ENCODE data around the gene PIKFYVE.
"Not testable (repeated sequence)": the region's sequence is repeated elsewhere in the genome, so short reads cannot be mapped to it uniquely, and the experiment has no call there.

The PIKFYVE gene

DNA sequence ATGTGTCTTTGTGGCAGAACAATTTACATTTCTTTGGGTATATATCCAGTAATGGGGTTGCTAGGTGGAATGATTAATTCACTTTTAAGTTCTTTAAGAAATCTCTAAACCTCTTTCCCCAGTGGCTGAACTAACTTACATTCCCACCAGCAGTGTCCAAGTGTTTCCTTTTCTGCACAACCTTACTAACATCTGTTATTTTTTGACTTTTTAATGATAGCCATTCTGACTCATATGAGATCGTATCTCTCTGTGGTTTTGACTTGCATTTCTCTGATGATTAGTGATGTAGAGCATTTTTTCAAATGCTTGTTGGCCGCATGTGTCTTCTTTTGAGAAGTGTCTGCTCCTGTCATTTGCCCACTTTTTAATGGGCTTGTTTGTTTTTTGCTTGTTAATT, 97.4 kb downstream of the PIKFYVE start:
- peak; percentile 53 for DNase-seq

DNA sequence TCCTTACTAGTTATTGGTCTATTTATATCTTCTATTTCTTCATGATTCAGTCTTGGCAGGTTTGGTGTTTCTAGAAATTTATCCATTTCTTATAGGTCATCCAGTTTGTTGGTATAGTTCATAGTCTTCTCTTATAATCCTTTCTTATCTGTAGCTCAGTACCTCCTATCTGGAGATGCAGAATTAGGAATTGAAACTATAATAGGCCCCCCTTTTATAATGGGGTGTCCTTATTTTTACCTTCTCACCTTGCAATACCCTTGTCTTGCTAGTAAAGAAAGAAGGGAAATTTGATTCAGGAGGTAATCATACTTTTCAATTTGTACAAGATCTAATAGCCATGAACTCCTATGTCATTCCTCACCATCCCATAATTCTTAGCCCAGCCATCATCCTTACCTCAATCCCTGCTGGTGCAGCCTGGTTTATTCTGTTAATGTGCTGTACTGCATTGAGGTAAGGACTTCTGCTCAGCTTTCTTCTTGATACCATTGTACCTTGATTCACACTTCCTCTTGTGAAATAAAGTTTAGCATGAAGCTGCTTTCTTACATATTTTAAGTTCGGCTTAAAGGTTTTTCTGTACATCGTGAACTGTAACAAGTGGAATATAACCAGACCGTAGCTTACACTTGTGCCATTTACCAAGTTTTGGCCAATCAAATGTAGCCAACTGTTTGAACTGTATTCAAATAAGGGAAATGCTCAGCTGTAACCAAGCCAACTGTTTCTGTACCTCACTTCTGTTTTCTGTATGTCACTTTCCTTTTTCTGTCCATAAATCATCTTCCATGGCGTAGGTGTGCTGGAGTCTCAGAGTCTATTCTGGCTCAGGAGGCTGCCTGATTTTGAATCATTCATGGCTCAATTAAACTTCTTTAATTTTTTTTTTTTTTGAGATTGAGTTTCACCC, 100.4 kb downstream of the PIKFYVE start:
- DNase-seq: no peak

DNA sequence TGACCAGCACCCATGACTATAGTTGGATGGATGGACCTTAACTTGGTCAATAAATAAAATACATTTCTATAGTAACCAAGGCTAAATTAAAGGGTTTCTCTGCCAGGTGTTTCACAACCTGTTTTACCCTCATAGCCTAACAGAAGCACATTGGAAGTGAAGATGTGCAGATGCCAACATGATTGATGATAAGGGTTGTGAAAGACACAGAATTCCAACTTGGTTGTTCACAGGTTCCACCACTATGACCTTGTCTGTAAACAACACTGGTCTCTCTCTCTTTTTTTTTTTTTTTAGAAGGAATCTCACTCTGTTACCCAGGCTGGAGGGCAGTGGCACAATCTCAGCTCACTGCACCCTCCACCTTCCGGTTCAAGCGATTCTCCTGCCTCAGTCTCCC, 103.0 kb downstream of the PIKFYVE start:
- peak; percentile 67 for DNase-seq

DNA sequence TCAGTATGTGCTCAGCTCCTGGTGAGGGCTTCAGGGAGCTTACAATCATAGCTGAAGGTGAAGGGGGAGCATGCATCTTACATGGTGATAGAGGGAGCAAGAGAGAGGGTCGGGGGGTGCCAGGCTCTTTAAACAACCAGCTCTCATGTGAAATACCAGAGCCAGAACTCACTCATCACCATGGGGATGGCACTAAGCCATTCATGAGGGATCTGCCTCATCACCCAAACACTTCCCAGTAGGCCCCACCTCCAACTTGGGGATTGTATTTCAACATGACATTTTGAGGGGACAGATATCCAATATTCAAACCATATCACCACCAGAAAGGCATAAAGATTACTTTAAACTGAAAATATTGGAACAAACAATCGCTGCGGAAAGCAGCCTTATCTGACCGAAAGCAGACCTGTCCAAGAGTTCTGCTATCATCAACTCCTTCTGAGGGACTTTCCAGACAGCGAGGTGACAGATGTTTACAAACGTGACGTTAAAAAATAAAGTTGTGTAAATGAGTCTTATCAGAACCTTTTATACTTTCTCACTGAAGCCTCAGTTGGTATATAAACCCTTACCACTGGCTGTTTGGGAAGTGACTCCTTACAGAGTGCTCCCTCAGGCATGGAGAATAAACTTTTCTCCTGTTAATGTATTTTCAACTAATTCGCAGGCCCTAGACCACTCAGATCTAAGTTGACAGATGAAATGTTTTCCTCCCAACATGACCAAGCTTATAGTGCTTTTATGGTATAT, 105.0 kb downstream of the PIKFYVE start:
- peak; percentile 3 for DNase-seq

DNA sequence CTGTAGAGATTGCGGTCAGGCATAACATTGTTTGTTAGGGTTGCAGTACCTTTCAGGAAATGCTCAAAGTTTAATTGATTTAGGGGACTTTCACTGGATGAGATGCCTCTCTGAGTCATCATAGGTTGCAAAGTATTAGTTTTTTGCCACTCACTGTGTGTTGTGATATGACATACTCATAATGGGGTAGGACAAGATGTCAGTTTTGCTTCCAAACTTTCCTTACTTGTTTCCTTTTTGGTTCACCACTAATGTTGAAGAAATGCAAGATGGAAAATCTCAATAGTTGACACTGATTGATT, 105.5 kb downstream of the PIKFYVE start:
- DNase-seq: no peak

DNA sequence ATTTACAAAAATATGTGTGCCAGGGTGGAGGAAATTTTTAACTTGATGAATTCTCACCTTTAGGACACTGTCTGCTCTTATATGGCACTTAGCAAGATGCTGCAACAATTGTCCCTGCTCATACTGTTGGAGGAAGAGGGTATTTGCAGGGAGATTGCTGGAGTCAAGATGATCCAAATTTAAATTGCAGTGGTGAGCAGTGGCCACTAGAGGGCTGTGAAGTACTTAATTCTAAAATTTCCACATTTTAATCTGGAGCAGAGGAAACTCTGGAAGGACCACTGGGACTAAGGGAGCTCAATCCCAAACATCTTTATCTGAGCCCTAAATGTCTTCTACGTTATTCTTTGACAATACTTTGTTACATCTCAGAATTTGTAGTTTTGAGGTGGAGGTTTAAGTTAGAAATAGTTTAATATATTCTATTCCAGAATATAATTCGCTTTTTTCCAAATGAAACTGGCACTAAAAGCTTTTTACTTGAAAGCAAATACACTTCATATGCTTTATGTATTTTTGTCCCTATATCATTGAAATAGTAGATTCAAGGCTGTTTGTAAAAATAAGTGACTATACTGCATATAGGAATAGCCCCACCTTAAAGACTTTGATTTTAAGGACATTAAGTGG, 107.5 kb downstream of the PIKFYVE start:
- no peak for DNase-seq

DNA sequence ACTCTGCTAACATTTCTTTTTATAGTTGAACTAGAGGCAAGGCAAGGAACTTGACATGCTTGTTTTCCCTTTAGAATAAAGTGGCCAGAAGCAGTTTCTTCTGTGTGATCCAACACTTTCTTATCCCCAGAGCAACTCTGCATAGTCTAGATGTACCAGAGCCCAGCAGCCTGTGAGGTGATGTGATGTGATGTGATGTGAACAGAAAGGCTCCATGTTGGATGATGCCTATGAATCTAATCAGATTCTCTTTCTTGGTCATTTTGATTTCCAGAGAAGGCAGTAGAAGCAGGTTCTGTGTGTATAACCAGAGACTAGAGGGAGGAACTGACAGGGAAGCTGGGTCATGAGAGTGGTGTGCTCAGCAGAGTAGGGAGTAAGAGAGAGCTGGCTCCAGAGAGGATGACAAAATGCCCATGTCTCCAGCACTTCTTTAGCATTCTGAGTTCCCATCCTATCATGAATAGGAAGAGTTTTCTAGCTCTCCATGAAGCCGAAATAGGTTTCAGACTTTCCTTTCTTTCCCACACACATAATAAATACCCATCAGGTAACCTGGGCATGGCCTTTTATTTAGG, 109.5 kb downstream of the PIKFYVE start:
- no peak for DNase-seq

DNA sequence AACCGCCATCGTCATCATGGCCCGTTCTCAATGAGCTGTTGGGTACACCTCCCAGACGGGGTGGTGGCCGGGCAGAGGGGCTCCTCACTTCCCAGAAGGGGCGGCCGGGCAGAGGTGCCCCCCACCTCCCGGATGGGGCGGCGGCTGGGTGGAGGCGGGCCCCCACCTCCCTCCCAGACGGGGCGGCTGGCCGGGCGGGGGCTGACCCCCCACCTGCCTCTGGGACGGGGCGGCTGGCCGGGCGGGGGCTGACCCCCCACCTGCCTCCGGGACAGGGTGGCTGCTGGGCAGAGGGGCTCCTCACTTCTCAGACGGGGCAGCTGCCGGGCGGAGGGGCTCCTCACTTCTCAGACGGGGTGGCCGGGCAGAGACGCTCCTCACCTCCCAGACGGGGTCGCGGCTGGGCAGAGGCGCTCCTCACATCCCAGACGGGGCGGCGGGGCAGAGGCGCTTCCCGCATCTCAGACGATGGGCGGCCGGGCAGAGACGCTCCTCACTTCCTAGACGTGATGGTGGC, 111.3 kb downstream of the PIKFYVE start:
- DNase-seq: not testable (repeated sequence)

DNA sequence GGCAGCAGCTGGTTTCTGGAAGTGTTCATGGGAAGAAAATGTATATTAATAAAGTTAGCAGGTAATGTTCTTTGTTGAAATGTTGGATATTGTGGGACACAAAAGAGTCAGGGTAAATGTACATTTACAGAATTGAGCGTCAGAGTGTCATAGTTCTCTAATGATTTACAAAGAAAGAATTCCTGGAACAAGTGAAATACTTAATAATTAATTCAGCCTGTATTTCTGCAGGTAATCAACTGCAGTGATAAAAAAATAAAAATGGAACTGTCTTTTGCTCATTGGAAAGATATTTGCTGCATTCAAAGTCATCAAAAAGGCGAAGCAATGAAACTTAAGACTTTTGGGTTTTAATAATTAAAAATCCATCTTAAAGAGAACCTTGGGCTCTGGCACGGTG, 113.1 kb downstream of the PIKFYVE start:
- no peak for DNase-seq

DNA sequence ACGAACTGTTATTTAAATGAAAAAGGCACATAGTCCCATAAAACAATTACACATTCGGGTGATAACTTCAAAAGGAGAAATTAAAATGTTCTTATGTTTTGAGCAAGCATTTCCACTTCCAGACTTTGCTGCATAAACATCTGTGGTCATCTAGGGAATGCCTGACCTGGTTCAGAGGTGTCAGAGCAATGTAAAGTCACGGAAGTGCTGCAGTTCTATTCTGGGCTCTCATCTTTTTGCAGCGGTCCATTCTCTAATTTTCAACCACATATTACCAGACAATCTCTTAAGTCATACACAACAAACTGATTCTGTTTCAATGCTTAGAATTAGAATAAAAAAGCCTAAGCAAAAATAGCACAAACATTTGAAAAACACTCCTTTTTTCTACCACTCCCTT, 118.6 kb downstream of the PIKFYVE start:
- DNase-seq: no peak

DNA sequence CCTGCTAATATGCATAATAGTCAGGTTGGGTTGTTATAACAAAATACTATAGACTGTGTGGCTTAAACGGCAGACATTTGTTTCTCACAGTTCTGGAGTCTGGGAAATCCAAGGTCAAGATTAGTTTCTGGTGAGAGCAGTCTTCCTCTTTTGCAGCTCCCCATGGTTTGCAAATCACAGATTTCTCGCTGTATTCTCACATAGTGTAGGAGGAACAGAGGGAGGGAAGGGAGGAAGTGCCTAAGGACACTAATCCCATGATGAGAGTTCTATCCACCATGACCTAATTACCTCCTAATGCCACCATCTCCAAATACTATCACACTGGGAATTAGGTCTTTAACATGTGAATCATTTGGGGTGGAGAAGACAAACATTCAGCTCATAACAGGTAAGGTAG, 120.5 kb downstream of the PIKFYVE start:
- DNase-seq: no peak

DNA sequence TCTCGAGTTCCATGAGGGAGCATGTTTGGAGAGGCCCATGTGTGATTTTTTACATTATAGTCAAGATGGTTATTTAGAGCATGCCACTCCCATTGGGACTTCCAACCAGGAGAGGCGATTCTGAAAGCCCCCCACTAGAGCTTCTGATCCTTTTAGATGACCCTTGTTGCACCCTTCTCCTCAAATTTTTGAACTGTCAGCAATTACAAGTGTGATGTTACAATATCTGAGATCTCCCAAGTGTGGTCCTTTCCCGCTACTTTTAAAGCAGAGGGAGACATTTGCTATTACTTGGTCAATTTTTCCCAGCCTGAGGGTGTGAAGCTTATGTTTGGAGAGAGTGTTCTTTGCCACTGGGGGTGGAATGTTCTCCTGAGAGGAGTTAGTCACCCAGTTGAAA, 123.9 kb downstream of the PIKFYVE start:
- no peak for DNase-seq

DNA sequence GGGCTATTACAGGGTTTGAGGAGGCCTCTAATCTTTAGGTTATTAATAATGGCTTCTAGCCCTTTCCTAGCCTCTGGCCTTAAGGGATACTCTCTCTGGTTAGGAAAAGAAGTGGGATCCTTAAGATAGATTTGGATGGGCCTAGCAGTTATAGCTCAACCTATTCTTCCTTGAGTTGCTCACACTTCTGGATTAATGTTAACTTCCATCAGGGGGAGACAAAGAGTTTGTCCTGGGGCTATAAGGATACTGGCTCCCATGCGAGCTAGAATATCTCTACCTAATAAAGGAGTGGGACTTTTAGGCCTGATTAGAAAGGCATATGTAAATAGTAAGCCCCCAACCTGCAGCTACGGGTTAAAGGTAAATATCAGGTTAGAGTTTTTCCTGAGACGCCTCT, 126.2 kb downstream of the PIKFYVE start:
- no peak for DNase-seq

DNA sequence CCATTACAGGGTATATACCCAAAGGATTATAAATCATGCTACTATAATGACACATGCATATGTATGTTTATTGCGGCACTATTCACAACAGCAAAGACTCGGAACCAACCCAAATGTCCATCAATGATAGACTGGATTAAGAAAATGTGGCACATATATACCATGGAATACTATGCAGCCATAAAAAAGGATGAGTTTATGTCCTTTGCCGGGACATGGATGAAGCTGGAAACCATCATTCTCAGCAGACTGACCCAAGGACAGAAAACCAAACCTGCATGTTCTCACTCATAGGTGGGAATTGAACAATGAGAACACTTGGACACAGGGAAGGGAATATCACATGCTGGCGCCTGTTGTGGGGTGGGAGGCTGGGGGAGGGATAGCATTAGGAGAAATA, 130.7 kb downstream of the PIKFYVE start:
- not testable (repeated sequence) for DNase-seq

DNA sequence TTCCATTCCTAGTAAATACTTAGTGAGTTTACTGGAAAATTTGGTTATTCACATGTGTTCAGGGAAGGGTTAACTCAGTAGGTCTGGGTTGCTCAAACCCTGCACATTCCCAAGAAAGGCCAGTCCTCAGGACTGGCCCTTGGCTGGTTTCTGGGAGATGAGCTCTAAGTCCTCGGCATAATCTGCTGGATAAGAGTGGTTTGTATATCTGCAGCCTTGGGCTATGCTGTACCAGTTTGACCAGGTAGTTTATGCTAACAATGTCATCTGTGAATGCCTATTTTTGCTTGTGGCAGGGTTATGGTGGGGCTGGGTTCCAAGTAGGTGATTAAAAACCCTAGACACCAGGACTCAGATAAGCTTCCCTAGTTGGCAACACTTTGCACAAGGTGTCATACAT, 133.1 kb downstream of the PIKFYVE start:
- DNase-seq: no peak

DNA sequence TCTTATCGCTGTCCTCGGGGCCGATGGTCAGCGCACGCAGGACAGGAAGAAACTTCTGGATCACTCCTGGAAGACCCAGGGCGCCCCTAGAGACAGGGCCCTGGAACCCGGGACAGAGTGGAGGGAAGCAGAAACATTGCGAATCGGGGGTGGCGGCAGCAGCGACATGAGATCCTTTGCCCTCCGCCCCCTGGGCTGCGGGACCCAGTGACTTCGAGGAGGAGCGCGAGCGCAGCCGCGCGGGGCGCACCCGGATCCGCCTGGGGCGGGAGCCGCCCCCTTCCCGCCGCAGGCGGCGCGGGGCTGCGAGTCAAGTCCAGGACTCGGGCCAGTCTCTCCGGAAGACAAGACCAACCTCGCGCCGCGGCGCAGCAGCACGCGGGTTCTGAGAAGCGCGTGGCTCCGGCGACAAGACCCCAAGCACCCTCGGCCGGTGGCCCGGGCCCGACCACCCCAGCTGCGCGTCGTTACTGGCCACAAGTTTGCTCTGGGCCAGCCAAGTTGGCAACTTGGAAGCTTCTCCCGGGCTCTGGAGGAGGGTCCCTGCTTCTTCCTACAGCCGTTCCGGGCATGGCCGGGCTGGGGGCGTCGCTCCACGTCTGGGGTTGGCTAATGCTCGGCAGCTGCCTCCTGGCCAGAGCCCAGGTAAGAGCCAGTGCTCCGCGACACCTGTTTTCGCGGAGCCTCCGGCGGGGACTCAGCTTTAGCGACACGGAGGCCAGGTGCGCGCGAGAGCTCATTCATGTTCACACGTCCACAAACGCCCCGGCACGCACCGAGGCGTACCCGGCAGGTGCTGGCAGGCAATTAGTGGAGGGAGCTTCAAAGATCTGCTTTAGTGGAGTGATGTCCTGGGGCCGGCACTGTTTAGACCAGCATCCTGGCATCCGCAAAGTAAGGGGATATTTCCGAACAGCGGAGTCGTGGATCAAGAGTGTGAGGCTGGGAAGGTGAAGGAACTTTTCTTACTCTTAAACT, 140.7 kb downstream of the PIKFYVE start, which contains the start of gene PTH2R:
Gene PTH2R (plus strand): TSS at position 319 of the 978 bp plus-strand sequence. CDS start 252 bp downstream, at position 571.
- DNase-seq: no peak

DNA sequence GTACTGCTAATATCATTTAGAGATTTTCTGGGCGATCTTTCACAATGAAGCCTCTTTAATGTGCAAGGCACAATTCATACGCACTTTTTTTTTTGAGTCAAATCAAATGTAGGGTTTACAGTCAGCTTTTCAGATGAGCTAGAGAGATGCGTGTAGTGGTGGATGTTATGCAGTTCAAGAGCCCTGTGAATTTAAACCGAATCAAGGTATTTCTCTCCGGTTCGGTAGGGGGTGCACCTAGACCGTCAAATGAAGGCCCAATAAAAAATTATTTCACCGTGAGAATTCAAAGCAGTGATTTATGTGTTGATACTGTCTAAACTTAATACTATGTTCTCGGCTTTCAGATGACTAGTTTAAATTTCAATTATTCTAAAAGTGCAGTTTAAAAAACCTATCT, 141.6 kb downstream of the PIKFYVE start:
- DNase-seq: no peak

Measured in NCI-H226 (cell line).